NCI-H526 (cell line): Measurements from ENCODE around the gene BCORL1.

Experiments
- DNase-seq, 2 experiments: peaks; one replicate each; lab custom pipeline; 2025; lab: John Stamatoyannopoulos, UW

BCORL1 gene

DNA sequence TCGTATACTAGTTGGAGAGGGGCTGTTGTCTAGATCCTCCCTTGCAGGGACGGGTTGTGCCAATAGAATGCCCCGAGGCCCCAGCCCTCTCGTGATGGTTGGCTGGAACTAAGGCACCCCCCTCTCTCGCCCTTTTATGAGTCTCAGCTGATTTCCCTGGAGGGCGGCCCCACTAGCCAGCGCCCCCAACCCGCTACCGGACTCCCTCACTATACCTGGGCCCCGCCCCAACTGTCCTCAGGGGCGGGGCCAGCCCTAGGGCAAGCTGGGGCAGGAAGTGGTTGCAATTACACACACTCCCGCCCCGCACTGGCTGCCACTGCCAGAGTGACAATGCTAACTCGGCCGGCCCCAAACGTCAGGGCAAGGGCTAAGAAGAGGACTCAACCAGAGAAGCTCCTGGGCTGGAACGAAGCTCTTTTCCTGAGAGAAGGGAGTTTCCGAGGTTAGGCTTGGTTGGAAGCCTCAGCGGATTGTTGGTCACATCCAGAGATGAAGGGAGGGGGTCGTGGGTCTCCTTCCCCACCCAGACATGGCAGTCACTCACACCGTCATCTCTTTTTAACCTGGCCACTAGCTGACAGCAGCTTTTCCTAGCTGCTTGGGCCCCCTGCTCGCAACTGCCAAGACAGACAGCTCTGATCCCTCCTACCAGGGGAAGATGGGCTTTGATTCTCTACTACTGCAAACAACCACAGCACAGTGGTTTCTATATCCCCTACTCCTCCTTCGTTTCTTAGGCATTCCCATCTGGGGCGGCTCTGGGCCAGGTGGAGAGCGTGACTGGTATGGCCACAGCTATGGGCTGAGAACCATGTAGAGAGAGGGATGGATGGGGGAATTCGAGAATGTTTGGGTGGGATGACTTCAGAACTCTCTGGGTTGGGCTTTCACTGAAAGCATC is 21.0 kb upstream of the BCORL1 start:
- peak; percentile 75 to 91 for DNase-seq

DNA sequence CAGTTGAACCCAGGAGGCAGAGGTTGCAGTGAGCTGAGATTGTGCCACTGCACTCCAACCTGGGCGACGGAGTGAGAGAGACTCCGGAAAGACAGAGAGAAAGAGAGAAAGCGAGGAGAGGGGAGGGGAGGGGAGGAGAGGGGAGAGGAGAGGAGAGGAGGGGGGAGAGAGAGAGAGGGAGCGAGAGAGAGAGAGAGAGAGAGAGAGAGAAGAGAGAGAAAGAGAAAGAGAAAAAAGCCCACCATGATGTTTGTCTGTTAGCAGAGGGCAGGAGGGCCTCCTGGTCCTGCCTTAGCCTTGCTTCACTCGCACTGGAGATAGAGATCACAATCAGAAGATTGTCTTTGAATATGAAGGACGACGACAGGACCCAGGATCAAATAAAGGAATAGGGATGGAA is 18.7 kb upstream of the BCORL1 start:
- DNase-seq = no peak

DNA sequence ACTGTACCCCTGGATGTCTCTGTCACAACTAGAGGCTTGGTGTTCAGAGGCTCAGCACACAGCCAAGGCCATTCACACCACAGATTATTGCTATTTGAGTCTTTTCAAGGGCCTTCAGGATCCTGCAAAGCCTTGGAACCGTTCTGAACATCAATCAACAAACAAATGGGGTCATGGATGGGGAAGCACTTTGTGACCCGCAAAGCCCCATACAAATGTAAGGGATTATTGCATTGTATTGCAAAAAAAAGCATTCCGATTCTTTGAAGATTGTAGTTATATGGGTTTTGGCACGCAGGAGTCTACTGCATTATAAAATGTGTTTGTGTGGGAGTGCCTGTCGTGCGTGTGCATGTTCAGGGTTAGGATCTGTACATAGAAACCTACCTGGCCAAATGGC is 17.3 kb upstream of the BCORL1 start:
- DNase-seq = no peak

DNA sequence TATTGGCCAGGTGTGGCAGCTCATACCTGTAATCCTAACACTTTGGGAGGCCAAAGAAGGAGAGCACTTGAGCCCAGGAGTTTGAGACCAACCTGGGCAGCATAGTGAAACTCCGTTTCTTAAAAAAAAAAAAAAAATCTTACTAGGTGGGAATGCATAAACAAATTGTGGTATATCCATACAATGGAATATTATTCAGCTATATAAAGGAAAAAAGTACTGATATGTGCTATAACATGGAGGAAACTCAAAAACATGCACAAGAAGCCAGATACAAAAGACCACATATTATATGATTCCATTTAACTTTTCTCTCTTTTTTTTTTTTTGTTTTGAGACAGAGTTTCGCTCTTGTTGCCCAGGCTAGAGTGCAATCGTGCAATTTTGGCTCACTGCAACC is 13.5 kb upstream of the BCORL1 start:
- no peak for DNase-seq

DNA sequence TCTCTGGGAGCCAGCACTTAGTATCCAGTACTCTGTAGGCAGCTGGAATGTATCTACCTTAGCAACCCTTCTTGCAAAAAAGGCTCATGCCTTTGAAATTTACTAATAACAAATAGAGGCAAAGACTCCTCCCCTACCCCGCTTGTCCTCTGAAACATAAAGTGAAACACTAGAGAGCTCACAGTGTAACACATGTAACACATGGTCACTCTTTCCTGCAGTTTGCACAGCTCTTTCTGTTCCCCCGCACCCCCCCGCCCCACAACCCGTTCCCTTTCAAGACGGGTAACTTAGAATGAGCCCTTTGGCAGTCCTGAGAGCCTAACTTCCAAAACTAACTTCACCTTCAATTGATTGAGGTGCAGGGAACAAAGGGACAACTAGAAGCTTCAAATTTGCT is 6.0 kb upstream of the BCORL1 start:
- DNase-seq = no peak

DNA sequence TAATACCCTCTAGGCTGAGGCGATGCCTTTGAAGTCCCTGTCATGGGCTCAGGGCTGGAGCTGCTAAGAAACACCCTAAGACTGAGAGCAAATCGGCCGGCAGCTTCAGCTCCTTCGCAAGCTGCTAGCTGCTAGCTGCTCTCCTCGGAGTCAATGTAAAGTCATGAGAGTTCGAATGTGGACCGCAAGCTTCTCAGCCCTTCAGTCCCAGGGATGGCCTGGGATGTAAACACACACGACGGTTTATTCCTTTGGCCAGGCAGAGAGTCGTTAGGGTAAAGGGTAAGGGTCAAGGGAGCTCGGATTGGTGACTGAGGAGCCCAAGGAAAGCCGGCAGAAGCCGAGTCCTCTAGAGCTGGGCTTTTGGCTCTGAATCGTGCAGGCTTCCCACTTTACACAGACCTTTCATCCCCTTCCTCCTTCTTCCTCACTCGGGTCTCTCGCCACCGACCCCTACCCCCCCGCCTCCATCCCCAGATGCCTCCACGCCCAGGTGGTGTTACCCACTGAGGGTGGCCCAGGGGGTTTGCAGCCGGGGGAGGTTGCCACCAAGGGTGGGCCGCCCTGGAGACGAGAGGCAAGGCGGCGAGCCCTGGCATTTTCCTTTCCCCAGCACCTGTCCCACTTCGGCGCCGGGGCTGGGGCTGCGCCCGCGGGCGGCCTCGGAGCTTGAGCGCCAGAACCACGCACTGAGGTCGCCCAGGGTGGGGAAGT is 3.1 kb upstream of the BCORL1 start:
- DNase-seq = peak in 1 of 2 experiments; percentile 31

DNA sequence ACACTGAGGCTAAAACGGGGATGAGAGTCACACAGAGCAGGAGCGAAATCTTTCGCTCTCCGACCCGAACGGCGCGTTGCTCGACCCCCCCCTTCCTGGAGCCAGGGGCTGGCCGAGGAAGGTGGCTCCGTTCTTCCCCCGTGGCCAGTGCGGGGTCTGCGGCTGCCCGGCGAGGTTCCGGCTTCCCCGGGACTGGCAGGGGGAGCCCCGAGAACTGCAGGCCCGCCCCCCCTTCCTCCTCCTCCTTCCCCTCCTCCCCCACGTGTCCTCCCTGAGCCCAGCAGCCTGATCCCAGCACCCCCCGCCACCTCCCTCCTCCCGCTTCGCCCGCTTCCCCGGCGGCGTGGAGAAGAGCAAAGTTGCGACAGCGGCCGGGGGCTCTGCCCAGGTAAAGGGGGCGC is 2.4 kb upstream of the BCORL1 start:
- peak in 1 of 2 experiments; percentile 55 for DNase-seq

DNA sequence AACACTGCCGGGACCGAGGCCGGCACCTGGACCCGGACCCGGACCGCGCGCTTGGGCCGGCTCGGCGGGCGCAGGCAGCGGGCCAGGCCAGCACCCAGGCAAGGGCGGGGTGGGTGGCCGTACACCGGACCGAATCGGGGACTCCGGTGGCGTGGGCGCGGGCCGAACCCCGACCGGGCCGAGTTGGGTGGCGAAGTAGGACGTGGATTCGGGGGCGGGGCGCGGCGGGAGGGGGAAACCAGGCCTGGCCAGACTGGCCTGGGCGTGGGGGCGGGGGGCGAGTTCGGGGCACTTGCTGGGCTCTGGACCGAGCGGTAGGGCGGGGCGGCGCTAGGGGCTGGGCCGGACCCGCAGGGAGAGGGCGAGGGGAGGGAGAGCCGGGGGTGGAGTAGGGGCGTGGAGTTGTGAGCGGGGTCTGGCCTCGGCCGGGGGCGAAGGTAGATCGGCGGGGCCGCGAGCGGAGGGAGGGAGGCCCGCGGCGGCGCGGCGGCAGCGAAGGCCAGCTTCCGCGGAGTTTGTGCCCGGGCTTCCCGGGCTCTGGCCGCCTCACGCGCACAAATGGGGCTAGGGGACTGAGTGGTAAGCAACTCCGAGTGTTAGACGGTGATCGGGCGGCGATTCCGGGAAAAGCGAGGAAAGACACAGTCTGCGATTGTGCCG is 1.8 kb upstream of the BCORL1 start:
- peak in 1 of 2 experiments; percentile 57 for DNase-seq

DNA sequence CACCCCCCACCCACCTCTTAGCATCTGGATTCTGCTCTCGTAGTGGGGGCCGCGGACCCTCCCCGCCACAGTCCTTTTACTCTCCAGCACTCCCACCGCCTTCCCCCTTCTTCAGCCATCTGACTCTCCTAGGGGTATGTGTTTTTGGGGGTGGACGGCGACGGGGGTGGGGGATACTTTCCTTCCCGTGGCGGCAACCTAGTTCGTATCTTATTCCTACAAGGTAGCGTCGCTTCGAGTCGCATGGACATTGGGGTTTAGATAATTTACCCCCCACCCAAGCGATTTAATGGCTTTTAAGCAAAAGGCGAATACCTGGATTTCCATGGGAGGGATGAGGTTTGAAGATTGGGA is 1.3 kb upstream of the BCORL1 start:
- peak in 1 of 2 experiments; percentile 45 for DNase-seq

DNA sequence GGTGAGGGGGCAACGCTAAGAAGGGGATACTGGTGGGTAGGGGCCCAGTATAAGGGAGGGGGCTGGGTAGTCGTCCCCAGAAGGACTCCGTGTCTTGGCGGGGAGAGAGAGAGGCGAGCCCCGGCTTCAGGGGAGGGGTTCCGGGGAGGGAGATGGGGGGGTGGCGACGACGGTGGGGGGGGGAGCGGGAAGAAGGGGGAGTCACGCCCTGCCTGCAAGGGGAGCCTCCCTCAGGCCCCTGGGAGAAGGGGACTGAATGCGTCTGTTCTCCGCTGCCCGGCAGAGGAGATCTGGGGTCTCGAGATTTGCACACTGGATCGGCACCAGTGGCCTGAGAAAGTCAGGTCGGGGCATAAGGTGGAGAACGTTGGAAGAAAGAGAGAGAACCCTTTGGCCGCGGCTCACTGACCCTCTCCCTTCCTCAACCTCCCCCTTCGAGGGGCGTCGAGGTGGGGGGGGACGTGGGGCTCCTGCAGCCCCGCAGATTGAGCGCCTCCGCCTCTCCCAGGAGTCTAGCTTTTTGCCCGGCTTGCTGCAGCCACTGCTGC is 609 bp upstream of the BCORL1 start:
- no peak for DNase-seq

DNA sequence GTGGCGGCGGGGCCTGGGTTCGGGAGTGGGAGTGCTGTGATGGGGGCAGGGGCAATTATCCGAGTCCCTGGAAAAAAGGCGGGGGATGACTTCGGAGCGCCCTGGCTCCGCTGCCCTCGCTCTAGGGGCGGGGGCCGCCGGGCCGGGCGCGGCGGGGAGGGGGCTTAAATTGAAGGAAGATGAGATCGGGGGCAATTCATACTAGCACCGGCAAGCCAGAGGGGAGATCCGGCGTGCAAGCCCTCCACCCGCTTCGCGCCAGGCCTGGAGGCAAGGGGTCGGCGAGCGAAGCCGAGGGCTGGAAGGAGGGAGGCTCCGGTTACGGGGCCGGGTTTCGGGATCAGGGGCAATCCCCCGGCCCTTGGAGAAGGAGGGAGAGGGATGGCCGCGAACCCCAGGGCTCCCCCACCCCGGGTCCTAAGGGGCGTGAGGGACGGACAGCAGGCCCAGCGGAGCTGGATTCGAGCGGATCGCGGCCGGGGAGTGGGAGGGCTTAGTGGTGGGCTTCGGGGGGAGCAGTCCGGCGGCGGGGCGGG is 1.2 kb downstream of the BCORL1 start:
- peak in 1 of 2 experiments; percentile 57 for DNase-seq

DNA sequence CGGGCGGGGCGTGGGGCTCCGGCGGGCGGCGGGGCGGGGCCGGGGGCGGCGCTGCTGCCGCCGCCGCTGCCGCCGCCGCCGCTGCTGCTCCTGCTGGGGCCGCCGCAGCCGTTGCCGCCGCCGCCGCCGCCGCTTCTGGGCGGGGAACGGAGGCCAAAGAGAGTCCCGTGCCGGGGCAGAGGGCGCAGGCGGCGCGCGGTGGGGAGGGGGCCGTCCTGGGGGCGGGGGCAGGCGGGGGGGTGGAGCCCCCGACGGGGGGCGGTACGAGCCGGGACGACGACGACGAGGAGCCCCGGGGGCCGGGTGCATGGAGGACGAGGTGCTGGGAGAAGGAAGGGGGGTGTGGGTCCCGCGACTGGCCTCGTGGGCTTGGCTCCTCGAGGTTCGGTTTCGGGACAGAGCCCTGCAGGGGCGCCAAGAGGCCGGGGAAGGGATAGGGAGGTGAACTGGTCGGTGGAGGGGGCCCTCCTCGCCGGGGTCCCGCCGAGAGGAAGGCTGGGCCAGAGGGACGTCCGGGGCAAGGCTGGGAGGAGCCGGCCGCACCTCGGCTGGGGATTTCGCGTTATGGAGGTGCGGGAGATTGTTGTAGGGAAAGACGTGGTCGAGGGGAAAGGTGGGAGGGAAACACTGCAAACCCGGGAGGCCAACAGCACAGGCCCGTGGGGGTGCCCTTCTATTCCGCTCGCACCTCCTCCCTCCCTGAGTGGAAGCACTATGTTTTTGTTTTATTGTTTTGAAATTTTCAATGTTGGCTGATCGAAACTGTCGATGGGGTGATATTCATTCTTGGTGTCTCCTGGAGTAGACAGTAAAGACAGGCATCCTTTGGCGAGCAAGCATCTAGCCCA is 1.9 kb downstream of the BCORL1 start:
- peak in 1 of 2 experiments; percentile 43 for DNase-seq

DNA sequence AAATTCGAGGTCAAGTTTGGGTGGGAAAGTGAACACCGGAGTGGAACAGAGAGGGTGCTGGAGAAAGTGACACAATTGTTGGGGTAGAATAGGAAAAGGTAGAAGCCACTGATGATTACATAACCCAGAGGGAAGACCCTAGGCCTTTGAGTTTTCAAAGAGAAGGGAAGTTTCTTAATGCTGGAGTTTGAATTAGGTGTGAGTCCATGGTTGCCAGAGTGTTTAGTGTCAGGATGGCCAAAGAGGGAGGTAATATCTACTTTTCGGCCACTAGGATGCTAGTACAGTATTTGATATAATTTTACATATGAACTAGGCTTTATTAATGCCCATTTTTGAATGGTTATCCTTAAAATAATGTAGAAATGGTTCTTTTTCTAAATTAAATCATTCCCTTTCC is 5.4 kb downstream of the BCORL1 start:
- no peak for DNase-seq

DNA sequence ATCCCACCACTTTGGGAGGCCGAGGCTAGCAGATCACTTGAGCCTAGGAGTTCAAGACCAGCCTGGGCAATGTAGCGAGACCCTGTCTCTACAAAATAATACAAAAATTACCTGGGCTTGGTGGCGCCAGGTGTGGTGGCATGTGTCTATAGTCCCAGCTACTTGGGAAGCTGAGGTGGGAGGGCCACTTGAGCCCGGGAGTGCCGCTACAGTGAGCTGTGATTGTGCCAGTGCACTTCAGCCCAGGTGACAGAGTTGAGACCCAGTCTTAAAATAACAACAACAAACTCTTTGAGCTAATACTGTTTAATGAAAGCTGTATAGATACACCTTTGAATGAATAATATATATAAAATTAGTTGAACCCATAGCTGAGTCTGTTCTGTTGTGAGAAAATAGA is 9.7 kb downstream of the BCORL1 start:
- DNase-seq = no peak

DNA sequence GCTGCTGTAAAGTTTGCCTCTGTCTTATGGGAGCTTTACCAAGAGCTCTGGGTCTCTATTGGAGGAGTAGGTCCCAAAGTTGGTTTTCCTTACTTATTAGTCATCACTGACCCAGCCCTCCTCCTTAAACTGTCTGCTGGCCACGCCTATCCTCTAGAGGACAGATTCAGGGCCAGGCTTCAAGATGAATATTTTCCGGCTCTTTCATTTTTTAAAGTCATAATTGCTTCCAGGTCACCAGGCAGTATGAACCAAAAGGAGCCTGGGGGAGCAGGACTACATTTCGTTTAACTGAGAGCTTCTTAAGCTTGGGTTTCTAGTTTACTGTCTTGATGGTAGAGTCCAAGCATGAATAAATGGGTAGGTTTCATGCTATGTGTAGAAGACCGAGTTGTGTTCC is 13.7 kb downstream of the BCORL1 start:
- no peak for DNase-seq

DNA sequence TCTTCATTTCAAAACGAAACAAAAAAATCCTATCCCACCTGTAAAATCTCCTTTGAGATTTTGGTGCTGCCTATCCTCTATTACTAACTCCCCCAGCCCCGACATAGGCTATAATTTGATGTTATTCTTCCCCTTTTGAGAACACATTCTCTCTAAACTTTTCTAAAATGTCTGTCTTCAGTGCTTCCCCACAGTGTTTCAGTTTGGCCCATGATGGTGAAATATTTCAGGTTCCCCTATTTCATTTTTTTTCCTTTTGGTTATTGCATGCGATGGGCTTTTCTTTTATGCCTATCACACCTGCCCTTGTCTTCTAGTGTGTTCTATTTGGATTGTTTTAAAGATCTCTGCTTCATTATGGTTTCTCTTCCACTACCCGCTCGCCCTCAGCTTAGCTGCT is 14.7 kb downstream of the BCORL1 start:
- DNase-seq = no peak

DNA sequence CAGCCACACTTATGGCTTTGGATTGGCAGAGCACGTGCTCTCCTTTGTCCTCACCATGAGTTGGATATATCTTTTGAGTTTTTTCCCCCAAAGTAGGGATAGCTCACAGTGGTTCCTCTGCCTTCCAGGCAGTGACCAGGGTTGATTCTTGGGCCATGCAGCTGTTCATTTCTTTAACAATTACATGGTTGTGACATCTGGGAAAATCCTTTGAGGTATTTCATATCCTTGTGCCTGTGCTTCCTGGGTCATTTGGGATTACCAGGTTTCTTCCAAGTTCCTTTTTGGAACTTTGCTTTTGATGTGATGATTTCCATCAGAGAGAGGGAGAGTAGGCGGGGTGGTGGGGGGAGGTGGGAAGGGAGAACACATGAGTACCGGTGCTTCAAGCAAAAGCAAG is 15.6 kb downstream of the BCORL1 start:
- no peak for DNase-seq

DNA sequence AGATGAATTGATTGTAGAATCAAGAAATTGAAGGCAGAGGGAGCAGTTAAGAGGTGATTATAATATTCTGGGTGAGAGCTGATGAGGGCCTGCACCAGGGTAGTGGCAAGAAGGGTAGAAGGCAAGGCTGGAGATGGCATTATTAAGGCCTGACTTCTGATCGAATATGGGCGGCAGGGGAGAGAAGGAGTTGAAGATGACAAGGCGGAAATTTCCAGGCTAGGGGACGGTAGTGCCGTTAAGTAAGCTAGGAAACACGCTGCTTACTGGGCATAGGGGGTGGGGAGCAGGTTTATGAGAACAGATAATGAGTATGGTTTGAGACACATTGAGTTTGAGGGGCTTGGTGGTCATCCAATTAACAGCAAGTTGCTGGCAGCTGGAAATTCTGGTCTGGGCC is 19.5 kb downstream of the BCORL1 start:
- DNase-seq = no peak

DNA sequence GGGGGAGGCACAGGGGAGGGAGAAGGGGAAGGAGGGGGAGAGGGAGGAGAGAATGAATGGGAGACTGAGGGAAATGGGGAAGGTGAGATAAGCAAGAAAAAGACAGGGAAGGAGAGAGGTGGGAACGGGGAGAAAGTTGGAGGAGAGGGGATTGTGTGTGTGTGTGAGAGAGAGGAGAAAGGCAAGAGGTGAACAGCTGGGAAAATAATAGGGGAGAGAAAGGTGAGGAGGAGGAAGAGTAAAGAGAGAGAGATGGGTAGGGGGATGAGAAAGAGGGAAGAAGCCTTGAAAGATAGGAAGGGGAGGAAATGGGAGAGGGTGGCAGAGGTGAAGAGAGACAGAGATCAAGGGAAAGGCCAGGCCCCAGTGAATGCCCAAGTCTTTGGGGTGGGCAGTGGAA is 20.1 kb downstream of the BCORL1 start:
- no peak for DNase-seq

DNA sequence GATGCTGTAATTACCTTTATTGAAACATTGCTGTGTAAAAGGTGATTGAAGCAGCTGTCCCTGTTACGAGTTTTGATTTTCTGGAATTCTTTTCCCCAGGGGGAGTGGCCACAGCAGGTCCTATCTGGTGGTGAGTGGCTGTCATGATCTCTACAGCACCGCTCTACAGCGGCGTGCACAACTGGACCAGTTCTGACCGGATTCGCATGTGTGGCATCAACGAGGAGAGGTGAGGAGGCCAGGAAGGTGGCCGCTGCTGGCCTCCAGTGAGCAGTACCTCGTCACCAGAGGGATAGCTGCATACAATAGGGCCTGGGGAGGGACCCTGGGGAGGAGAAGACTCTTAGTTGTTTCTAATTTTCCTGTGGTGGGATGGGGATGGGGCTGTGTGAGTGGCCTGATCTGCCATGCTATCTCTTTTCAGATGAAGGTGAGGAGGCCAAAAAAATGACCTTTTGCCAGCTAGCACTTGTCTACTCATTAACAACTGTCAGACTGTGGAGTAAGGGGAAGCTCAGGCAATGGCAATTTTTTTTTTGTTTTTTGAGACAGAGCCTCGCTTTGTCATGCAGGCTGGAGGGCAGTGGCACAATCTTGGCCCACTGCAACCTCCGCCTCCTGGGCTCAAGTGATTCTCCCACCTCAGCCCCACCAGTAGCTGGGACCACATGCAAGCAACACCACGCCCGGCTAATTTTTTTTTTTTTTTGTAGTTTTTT is 22.8 kb downstream of the BCORL1 start:
- DNase-seq = no peak
